HL-60/S4 treated with phorbol 12-myristate 13-acetate at 8.2 ng/mL for 4 days and 3 days (cell line): ENCODE measurements around the gene NOM1.

ENCODE experiments used
- in situ Hi-C: fragments of 300-500 bp; cut with MboI; formaldehyde crosslinking; loops from 2 replicates; pipeline ENCODE4 v1.15.0; 2022; ENCODE audit warnings: low sequenced_read_pairs

The NOM1 gene

DNA sequence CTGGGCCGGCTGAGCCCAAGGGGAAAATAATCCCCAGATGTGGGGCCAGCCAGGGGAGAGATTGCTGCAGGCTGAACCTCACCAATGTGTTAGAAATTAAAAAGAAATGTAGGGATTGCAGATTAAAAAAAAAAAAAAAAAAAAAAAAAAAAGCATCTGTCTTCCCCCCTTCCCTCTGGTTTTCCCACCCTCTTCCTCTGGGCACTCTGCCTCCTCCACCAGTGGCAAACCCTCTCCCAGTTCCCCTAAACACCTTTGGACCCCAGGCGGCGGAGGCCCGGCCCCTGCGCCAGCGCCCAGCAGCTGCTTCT lies 53.9 kb downstream of the NOM1 start:
- in situ Hi-C loops = no loop called here

GRCh38 chr7:157003756-157004520 lies 54.4 kb downstream of the NOM1 start:
- in situ Hi-C loops = no loop called here

DNA sequence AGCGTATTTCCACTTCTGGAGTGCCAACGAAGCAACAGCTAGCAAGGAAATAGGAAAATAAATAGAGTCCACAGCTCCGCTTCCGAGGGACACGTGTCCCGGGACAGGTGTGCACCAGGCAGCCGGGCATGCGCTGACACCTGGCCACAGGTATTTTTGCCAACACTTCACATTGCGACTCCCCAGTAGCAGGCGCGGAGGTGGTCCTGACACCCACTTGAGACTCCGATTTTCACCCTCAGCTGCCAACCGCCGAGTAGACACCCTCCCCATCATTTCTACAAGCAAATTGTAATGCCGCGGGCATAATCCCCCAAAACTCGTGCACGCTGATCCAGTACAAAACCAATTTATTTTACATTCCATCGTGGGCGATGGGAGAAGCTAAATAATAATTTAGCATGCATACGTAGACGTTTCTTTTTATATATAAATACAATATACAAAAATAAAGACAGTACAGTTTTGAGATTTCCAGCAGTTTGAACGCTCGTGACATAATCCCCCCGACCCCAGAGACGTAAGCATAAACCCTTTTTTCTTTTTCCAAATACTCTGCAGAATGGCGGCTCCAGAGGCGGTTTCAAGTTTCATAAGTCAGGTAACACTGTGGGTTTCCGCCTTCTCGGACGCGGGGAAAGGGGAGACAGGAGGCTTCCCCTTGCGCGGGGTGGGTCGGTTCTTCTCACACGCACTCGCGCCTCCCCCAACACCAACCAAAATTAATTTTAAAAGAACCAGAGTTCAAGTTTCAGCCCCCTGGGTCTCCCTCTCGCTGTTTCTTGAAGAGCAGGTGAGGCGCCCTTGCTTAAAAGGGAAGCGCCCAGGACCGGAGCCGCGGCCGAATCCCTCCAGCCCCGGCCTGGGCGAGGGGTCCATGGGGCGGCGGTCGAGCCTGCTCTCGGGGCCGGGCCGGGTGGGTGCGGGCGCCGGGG lies 55.3 kb downstream of the NOM1 start:
- in situ Hi-C loops = no loop called here

DNA sequence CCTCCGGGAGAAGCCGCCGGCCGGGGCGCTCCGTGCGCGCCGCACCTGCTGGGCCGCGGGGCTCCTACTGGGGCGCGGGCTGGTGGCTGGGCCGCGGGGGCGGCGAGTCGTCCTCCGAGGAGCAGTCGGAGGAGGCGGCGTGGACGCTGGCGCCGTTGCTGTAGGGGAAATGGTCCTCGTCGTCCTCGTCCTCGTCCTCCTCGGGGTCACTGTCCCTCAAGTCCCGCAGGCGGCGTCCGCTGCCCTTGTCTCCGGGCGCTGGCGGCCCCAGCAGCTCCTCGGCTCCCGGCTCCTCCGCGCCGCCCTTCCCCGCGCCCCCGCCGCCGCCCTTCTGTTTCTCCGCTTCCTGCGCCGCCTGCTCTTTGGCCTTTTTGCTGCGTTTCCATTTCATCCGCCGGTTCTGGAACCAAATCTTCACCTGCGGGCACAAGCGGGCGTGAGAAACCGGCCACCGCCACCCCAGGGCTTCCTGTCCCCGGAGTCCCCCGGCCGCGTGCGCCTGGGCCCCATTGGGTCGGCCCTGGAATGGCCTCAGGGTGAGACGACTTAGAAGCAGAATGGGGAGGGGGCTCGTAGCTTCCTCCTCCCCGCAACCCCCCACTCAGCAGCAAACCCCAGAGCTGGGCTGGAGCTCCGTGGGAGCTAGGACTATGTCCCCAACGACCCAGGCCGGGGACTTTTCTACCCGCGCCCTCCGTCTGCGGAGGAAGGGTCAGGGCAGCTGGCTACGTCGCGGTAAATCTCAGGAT lies 56.1 kb downstream of the NOM1 start:
- in situ Hi-C loops = no loop called here

DNA sequence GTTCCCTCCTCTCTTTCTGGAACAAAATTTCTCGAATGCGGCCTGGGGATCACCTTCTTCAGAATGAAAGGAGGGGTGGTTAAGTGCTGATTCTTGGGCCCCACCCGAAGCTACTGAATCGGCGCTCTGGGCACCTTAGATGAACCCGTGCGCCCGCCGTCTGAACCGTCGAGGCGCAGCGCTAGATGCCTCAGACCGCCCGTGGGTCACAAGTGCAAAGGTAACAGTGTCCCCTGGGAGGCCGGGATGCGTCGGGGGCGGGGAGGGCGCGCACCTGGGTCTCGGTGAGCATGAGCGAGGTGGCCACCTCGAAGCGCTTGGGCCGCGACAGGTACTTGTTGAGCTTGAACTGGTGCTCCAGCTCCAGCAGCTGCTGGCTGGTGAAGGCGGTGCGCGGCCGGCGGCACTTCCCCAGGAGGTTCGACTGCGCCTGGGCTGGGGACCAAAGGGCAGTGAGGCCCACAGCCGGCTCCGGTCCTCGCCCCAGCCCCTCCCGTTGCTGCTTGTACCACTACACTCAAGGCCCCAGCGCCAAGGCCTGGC lies 56.8 kb downstream of the NOM1 start:
- in situ Hi-C loops = no loop called here

DNA sequence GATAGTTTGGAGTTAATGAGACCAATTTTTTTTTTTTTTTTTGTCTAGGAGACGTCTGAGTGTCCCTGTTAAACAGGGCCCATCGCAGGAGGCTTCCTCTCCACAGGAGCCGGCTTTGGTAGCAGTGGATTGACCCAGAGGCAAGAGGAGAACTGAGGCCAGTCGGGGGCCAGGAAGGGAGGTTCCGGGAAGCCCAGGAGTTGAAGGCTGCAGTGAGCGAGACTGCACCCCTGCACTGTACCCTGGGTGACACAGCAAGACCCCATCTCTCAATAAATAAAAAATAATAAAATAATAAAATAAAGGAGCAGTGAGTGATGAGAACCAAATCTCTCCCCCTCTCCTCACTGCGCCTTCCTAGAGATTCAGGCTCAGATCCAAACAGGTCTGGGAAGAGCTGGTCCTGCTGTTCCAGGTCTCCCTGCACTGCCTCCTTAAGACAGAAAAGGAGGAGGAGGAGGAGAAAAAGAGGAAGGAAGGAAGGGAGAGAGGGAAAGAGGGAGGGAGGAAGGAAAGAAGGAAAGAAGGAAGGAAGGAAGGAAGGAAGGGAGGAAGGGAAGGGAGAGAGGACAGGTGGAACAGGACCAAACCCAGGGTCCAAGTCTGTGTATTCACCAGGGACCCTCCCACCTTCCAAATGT lies 57.4 kb downstream of the NOM1 start:
- in situ Hi-C loops = no loop called here

- in situ Hi-C loops = no loop called here
These were observed 58.1 kb downstream of the NOM1 start for GRCh38 chr7:157007470-157008066.

DNA sequence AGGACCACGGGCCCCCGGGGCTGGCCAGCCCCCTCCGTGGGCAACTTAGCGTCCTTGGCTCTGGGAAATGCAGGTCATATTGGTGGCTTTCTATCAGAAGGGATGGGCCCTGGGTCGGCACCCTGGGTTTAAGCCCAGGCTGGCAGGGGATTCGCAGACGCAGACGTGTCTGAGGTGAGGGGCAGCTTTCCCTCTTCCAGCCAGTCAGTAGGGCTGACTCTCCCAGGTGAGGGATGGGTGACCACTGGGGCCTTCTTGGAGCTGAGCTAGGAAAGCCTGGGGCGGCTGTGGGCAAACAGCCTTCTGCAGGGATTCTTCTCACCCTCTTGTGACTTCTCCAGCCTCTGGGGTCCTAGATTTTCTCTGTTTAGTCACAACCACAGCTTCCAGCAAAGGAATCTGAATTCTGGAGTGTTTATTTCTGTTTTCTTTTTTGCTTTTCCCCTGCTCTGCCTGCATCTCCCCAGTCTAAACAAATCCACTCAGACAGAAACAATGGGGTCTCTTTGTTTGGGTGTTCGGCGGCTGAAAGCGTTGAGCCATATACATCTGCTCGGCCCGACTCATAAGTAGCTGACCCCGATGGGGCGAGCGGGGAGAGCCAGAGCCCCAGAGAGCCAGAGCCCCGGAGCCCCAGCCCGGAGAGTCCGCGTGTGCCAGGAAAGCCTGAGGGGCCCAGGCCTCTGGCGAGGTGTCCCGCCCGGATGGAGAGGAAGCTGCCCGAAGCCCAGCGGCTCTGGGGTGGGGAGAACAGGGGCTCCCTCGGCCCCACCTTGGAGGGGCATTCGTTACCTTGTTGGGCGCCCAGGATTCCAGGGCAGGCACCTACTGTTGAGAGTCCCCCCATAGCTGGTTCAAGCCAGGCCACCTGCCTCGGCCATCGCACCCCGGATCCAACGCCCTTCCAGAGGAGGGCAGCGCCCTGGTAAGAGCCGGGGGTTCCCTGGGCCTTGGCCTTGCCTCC lies 59.0 kb downstream of the NOM1 start:
- in situ Hi-C loops = no loop called here

DNA sequence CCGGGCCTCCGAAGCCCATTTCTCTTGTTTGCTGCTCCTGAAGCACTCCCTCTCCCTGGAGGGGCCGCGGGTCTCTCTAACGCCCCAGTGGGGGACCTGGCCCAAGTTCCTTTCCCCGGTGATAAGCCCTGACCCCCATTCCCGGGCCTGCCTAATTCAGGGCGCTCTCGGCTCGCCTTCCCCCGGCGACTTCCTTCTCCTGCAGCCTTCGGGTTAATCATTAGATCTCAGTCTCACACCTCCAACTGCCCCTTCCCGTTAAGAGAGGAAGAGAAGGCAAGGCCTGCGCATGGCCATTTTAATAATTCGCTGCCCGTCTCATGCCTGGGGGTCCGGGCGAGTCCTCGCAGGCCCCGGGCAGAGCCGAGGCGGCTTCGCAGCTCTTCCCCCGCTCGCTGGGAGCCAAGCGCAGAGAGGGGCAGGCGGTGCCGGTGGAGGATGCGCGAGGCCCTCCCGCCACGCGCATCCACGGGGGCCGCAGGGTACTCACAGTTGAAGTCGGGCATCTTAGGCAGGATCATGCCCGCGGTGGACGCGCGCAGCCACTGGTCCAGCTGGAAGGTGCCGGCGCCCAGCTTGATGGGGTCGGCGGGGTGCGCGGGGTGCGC lies 59.8 kb downstream of the NOM1 start:
- in situ Hi-C loops = no loop called here

- in situ Hi-C loops = no loop called here
These were observed 60.5 kb downstream of the NOM1 start for GRCh38 chr7:157009778-157010587.

DNA sequence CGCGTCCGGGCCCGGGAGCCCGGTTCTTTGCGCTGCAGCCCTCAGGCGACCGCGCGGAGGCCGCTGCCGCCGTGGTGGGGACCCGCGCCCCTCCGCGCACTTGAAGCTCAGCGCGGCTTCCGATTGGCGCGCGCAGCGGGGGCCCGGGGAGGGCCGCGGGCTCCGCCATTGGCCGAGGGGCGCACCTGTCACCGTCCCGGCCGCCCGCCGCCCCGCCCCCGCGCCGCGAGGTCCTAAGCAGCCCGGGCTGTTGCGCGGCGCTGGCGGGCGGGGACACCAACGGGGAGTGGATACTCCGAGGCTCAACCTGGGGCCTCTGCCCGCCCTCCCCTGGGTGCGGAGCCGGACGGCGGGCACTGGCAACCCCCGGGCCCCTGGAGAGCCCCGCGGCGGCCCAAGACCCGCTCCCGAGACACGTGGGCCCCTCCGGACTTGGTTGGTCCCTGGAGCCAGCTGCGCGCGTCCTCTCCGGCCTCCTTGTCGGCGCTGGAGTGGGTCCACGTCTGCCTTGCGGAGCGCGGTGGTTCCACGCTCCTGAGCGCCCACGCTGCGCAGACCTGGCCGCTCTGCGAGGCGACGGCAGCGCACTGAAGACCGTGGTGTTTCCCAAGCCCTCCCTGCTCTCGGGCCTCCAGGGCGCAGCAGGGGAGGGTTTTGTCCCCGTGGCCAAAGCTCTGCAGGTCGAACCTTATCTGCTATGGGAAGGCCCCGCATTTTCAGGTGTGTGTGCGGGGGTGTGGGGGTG lies 61.2 kb downstream of the NOM1 start, which contains the start of gene MNX1:
MNX1 (minus strand) TSS at position 76 of the 745 bp plus-strand sequence. CDS start 313 bp downstream, outside the sequence.
- in situ Hi-C loops = no loop called here

DNA sequence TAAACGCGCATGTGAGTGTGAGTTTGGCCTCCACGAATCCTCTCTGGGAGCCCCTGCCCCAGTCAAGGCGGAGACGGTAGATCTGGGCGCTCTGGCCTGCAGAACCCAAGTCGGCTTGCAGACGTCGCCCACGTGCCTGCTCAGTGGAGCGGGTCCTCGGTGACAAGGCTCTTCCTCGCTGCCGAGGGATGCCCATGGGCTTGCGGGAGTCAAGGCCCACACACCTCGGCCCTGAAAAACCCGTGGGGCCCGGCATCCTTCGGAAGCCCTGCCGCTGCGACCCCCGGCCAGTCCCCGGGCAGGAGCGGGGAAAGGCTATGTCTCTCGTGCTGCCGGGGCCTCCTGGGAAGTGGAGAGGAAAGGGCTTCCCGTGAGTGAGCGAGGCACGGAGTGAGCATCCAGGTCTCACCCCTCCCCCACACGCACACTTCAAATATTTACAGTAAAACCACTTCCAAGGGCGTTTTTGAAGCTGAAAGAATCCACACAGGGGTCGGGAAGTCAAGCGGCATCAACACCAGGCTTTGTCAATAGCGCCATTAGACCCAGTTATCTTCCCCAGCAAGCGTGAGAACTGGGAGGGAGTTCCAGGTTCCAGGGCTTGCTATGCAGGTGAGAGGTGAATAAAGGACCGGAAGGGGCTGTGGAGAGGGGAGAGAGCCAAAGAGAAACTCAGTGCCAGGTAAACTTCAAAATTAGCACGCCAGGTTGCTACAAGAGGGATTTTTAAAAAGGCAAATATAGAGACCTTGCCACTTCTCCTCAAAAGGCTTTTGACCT lies 62.0 kb downstream of the NOM1 start:
- in situ Hi-C loops = no loop called here

DNA sequence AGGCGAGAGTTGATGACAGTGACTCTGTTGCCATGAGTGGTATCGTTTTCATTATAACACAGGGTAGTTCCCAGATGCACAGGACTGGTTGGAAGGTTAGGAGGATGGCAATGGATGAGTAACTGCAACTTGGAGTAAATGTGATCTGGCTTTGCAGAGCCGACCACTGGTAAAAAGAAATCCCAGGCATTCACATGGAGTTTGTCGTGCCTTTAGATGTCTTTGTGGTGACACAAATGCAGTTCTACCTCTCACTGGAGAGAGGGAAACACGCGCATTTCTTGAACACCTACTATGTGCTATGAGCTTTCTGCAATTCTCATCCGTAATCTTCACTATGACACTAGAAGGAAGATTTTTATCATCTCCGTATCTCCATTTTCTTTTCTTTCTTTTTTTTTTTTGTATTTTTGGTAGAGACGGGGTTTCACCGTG lies 62.6 kb downstream of the NOM1 start:
- in situ Hi-C loops = no loop called here

DNA sequence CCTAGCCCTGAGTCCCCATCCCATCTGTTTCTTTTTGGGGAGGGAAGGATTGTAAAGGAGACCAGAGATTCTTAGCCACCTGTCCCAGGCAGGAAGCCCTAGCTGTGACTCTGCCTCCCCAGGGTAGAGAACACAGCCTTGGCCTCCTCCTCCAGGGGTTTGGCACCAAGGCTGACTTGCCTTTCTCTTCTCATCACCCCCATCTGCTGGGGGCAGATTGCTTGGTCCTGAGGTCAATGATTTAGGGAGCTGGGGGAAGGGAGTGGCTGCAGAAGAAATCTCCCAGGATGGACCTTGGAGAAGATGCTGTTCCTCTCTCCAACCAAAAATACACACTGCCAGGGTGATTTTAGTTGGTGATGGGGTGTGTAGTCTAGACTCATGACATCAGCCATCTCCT lies 63.6 kb downstream of the NOM1 start:
- in situ Hi-C loops = no loop called here

- in situ Hi-C loops = no loop called here
These were observed 64.4 kb downstream of the NOM1 start for GRCh38 chr7:157013602-157014549.
